GM12878 (cell line): ENCODE measurements around the gene MED10. TPM values are rescaled to one million over a fixed set of nuclear protein-coding genes. Genes with fewer than 3 reads are reported as not detected.

Source experiments
- ATAC-seq: fragments of 200-7000 bp; cut with Tn5 transposase; 3 replicates; pipeline ENCODE4 v1.9.1; 2020; ENCODE audit warnings: mild to moderate bottlenecking, moderate library complexity
- BruUV-seq: library from RNA; stranded (reverse); fragments of 400-500 nt; replicated peaks from 2 replicates; lab custom pipeline; 2021; lab: Mats Ljungman, UMichigan
- CTCF ChIA-PET: fragments of 300-600 bp; sonication (Branson Sonifier 250); formaldehyde crosslinking; extraction: SDS; loops from one replicate; lab custom pipeline; 2021; ENCODE audit warnings: inconsistent platforms; lab: Yijun Ruan, JAX
- POLR2A ChIA-PET: fragments of 350-600 bp; formaldehyde crosslinking; extraction: SDS; loops from one replicate; lab custom pipeline; 2021; ENCODE audit warnings: inconsistent platforms; lab: Charles Lee
- RAD21 ChIA-PET: fragments of 300-600 bp; sonication (Branson Sonifier 250); formaldehyde crosslinking; loops from one replicate; lab custom pipeline; 2023; ENCODE audit warnings: antibody characterized with exemption; ENCODE audit not compliant: unreplicated experiment; lab: Charles Lee
- SMC1A ChIA-PET: fragments of 300-600 bp; sonication (Branson Sonifier 250); formaldehyde crosslinking; loops from one replicate; lab custom pipeline; 2023; ENCODE audit not compliant: unreplicated experiment, uncharacterized antibody; lab: Charles Lee
- DNase-seq: peaks from one replicate; pipeline ENCODE4 v3.0.0-alpha.2; 2011; ENCODE audit warnings: low read depth, low spot score
- FAIRE-seq: peaks from 3 replicates; lab custom pipeline; 2011; peaks lifted over from hg19 to GRCh38; lab: Jason Lieb, UNC
- H2AFZ ChIP-seq: 2 replicates; pipeline ENCODE4 v1.6.0; 2011; ENCODE audit warnings: low read depth, low read length, control low read depth; ENCODE audit not compliant: control insufficient read depth
- H3K27ac ChIP-seq: 2 replicates; pipeline ENCODE4 v1.5.1; 2011; ENCODE audit warnings: control low read depth; ENCODE audit not compliant: control insufficient read depth, insufficient read depth
- H3K27me3 ChIP-seq, 2 experiments: replicated peaks in 1 of 2; 2 replicates each; pipeline versions ENCODE4 v1.6.0 to v1.6.1; 2011; ENCODE audit warnings: low read length in 1 of 2; ENCODE audit not compliant: control insufficient read depth in 2 of 2, insufficient read depth in 2 of 2
- H3K36me3 ChIP-seq, 2 experiments: 2 replicates each; pipeline ENCODE4 v1.5.1; 2011; ENCODE audit warnings: low read length in 1 of 2; ENCODE audit not compliant: control insufficient read depth in 2 of 2, insufficient read depth in 2 of 2
- H3K4me1 ChIP-seq: 2 replicates; pipeline ENCODE4 v1.6.1; 2011; ENCODE audit warnings: mild to moderate bottlenecking, low read length, moderate library complexity, mixed read lengths; ENCODE audit not compliant: control insufficient read depth, insufficient read depth
- H3K4me2 ChIP-seq: 2 replicates; pipeline ENCODE4 v1.6.0; 2011; ENCODE audit warnings: control low read depth; ENCODE audit not compliant: control insufficient read depth, insufficient read depth
- H3K4me3 ChIP-seq: fragments of 200-600 bp; sonication (generic); 2 replicates; pipeline ENCODE4 v1.5.1; 2016
- H3K79me2 ChIP-seq: 2 replicates; pipeline ENCODE4 v1.6.0; 2011; ENCODE audit warnings: low read length; ENCODE audit not compliant: control insufficient read depth, insufficient read depth
- H3K9ac ChIP-seq: 2 replicates; pipeline ENCODE4 v1.8.0; 2011; ENCODE audit warnings: low read length, control low read depth, mixed read lengths; ENCODE audit not compliant: control insufficient read depth, insufficient read depth
- H3K9me3 ChIP-seq: replicated peaks from 3 replicates; pipeline ENCODE4 v1.5.1; 2011; ENCODE audit warnings: mild to moderate bottlenecking, low read length; ENCODE audit not compliant: control insufficient read depth, insufficient read depth
- H4K20me1 ChIP-seq: 2 replicates; pipeline ENCODE4 v1.6.0; 2011; ENCODE audit not compliant: control insufficient read depth, insufficient read depth
- CREB1 ChIP-seq: IDR thresholded peaks from 2 replicates; pipeline ENCODE4 v1.6.1; 2012; ENCODE audit warnings: low read depth, mild to moderate bottlenecking, inconsistent platforms
- EZH2 ChIP-seq: IDR thresholded peaks from 2 replicates; pipeline ENCODE4 v1.6.1; 2012; ENCODE audit warnings: low read depth, mild to moderate bottlenecking, control low read depth, inconsistent platforms, low read length, borderline replicate concordance; ENCODE audit not compliant: control insufficient read depth
- GABPA ChIP-seq: IDR thresholded peaks from 2 replicates; pipeline ENCODE4 v1.6.1; 2014; ENCODE audit warnings: antibody characterized with exemption, low read depth, mild to moderate bottlenecking, inconsistent platforms
- IKZF2 ChIP-seq, 2 experiments: fragments of 450-650 bp; IDR thresholded peaks; 2 replicates each; pipeline ENCODE4 v1.6.1; 2017; ENCODE audit warnings: mild to moderate bottlenecking in 2 of 2, moderate library complexity in 2 of 2
- IRF4 ChIP-seq: IDR thresholded peaks from 2 replicates; pipeline ENCODE4 v1.6.1; 2011; ENCODE audit warnings: low read depth, low read length
- MEF2A ChIP-seq: IDR thresholded peaks from 2 replicates; pipeline ENCODE4 v1.6.1; 2011; ENCODE audit warnings: low read depth, mild to moderate bottlenecking, low read length, moderate library complexity; ENCODE audit not compliant: insufficient read depth
- POLR2A ChIP-seq: IDR thresholded peaks from 2 replicates; pipeline ENCODE4 v1.6.1; 2011; ENCODE audit warnings: low read depth, mild to moderate bottlenecking, low read length
- RBBP5 ChIP-seq: fragments of 200-600 bp; sonication (generic); conservative IDR thresholded peaks from 2 replicates; pipeline ENCODE4 v1.6.1; 2016
- SRF ChIP-seq, 2 experiments: IDR thresholded peaks; 2 replicates each; pipeline ENCODE4 v1.6.1; 2011; ENCODE audit warnings: low read depth in 2 of 2, low read length in 2 of 2, mild to moderate bottlenecking in 1 of 2, moderate library complexity in 1 of 2
- ZBED1 ChIP-seq: IDR thresholded peaks from 2 replicates; pipeline ENCODE4 v1.6.1; 2016; ENCODE audit warnings: borderline replicate concordance
- ZBTB4 ChIP-seq: fragments of 450-650 bp; formaldehyde crosslinking; IDR thresholded peaks from 2 replicates; pipeline ENCODE4 v1.4.0; 2022; ENCODE audit warnings: mild to moderate bottlenecking, moderate library complexity
- ZNF274 ChIP-seq: IDR thresholded peaks from one replicate; pipeline ENCODE4 v1.8.0; 2011; ENCODE audit not compliant: insufficient read length, insufficient read depth
- WGBS: methylation state at CpG from one replicate; pipeline ENCODE4 v1.1.6; 2016; ENCODE audit warnings: low lambda C conversion rate; ENCODE audit not compliant: insufficient replicate concordance, insufficient coverage; ENCODE audit errors: missing lambda C conversion rate; 5-methylcytosine and 5-hydroxymethylcytosine counted together
- in situ Hi-C: fragments of 300-500 bp; cut with MboI; formaldehyde crosslinking; loops from 9 replicates; pipeline ENCODE4 v1.14.3; 2018; ENCODE audit warnings: mixed read lengths
- intact Hi-C: fragments of 100-400 bp; cut with micrococcal nuclease; formaldehyde crosslinking; loops from one replicate; pipeline ENCODE4 v1.14.2; 2022; ENCODE audit not compliant: unreplicated experiment
- polyA plus RNA-seq, 11 experiments: library from polyadenylated mRNA; depleted of rRNA in 4 of 11; unstranded in 6 of 11; stranded (reverse) in 5 of 11; fragments of >200 nt; fragmentation: Nextera tagmentation in 4 of 11; fragmentation: Illumina TruSeq in 1 of 11; extraction: Ambion mirVana in 4 of 11; extraction: Trizol in 1 of 11; gene quantifications; 1 replicate in 1 of 11; 2 replicates in 10 of 11; pipeline versions ENCODE4 v1.2.1 to v1.2.3, GENCODE V29; 2011 to 2016; ENCODE audit warnings: inconsistent platforms in 2 of 11, missing spikeins in 2 of 11, low read depth in 1 of 11
- total RNA-seq, 4 experiments: library from RNA; depleted of rRNA in 3 of 4; stranded (reverse); fragments of >200 nt in 3 of 4; fragmentation: Illumina TruSeq in 1 of 4; extraction: Trizol in 1 of 4; gene quantifications; 2 replicates each; pipeline versions ENCODE4 v1.2.1 to v1.2.3, GENCODE V29; 2013 to 2021
- TF ChIP-seq, protein P1 (sequence below): IDR thresholded peaks from 2 replicates; pipeline ENCODE4 v1.6.1; 2011; ENCODE audit warnings: borderline replicate concordance, low read depth, mild to moderate bottlenecking, moderate library complexity, low read length; ENCODE audit not compliant: insufficient read depth, poor library complexity, severe bottlenecking
- TF ChIP-seq, protein P2 (sequence below): IDR thresholded peaks from 2 replicates; pipeline ENCODE4 v1.6.1; 2011; ENCODE audit warnings: low read depth, mild to moderate bottlenecking, low read length, moderate library complexity, borderline replicate concordance; ENCODE audit errors: extremely low read depth
- TF ChIP-seq, protein P3 (sequence below): fragments of 450-650 bp; IDR thresholded peaks from 2 replicates; pipeline ENCODE4 v1.6.1; 2017; ENCODE audit warnings: mild to moderate bottlenecking, low read depth, inconsistent platforms; ENCODE audit not compliant: poor library complexity, severe bottlenecking

Gene MED10
- total and polyA plus RNA-seq, 10 of the 15 experiments (the other 5 are each of a cell fraction or from before 2014, with no cell fraction given): 21.2 to 111 (median 46.6) TPM

DNA sequence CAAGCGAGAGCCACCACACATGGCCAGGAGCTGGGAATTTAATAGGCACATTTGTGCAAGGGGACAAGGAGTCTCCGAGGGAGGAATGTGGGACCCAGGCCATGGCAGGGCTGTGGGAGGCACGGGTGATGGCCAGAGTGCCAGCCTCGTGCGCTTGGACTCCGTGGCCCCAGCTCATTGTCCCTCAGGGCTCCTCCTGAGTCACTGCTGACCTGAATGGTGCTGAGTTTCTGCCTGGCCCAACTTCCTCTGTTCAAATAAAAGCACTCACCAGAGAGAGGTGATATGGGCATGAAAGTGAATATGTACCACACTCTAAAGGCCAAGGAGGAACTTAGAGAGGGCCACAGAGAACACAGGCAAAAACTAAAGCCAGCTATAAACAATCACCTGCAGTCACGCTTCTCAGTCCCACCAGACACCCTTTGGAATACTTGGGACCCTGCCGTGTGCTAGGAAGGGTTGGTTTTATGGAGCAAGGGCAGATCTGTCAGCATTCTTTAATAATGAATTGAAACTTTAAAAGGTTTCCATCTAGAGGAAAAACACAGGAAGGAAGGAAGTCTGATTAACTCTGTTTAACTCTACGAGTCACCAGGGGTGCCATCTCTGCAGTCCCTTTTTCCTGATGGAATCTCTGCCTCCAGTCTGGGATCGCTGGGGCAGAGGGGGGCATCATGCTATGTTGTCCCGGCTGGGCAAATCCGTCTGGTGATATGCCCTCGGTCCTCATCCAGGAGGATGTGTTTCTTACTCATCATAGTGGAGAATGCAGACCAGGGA lies 45.2 kb upstream of the MED10 start (continued):
- no peak for TF ChIP-seq IRF4
- TF ChIP-seq, protein P1, sequence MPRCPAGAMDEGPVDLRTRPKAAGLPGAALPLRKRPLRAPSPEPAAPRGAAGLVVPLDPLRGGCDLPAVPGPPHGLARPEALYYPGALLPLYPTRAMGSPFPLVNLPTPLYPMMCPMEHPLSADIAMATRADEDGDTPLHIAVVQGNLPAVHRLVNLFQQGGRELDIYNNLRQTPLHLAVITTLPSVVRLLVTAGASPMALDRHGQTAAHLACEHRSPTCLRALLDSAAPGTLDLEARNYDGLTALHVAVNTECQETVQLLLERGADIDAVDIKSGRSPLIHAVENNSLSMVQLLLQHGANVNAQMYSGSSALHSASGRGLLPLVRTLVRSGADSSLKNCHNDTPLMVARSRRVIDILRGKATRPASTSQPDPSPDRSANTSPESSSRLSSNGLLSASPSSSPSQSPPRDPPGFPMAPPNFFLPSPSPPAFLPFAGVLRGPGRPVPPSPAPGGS: no peak

DNA sequence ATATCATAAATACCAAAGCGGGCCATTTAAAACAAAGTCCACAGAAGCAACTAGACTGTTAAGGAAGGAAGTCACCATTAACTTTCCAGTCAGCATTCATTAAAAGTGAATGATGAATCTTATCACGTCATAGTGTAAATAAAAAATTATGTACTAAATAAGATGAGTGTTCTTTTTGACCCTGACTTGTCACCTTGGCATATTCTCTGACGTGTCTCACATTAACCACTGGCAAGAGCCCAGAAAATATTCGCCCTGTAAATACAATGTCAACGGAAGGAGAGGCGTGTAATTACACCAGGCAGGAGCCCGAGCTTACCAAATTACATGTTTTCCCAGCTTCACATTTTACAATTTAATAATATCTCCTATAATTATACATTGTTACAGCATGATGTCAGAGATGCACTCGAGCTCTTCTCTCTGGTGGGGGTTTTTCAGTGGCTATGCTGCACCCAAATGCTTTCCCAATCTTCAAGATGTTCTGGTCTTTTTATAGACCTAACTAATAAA lies 41.0 kb upstream of the MED10 start:
- in situ Hi-C loops: no loop called here
- RAD21 ChIA-PET: no interaction called here
- ATAC-seq: no peak
- Histone ChIP-seq H3K79me2 (no peaks in the 10 kb centered on the region), H3K9me3 (no peaks in the 10 kb centered on the region), H4K20me1 (no peaks in the 10 kb centered on the region), H3K36me3 (no peaks in the 10 kb centered on the region), H3K9ac (no peak overlapping the region), H2AFZ (no peak overlapping the region), H3K27me3 (no peaks in the 10 kb centered on the region), H3K4me2 (no peak overlapping the region), H3K4me1 (no peaks in the 10 kb centered on the region), H3K27ac (no peak overlapping the region), H3K4me3 (no peak overlapping the region)
- WGBS: 36% methylated on average over 8 of the region's 8 CpGs
- POLR2A ChIA-PET: no interaction called here
- no peak for DNase-seq
- intact Hi-C loops: no loop called here
- SMC1A ChIA-PET: no interaction called here
- no TSS peak for BruUV-seq
- no peak for FAIRE-seq
- CTCF ChIA-PET: interaction anchor here (1.3 to 2.6 kb wide), 2 partner anchors 10 to 16 kb away, joined by 3 to 6 read pairs; no protein-coding TSS in a partner anchor
- TF ChIP-seq IKZF2 (IDR thresholded peaks at IDR 0.05): no peak
- TF ChIP-seq ZBED1: no peak
- no peak for TF ChIP-seq CREB1
- no peak for TF ChIP-seq POLR2A
- TF ChIP-seq ZBTB4 (CRISPR knock-in tag): no peak
- TF ChIP-seq RBBP5: no peak
- TF ChIP-seq, protein P2, sequence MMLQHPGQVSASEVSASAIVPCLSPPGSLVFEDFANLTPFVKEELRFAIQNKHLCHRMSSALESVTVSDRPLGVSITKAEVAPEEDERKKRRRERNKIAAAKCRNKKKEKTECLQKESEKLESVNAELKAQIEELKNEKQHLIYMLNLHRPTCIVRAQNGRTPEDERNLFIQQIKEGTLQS: no peak
- TF ChIP-seq, protein P3, sequence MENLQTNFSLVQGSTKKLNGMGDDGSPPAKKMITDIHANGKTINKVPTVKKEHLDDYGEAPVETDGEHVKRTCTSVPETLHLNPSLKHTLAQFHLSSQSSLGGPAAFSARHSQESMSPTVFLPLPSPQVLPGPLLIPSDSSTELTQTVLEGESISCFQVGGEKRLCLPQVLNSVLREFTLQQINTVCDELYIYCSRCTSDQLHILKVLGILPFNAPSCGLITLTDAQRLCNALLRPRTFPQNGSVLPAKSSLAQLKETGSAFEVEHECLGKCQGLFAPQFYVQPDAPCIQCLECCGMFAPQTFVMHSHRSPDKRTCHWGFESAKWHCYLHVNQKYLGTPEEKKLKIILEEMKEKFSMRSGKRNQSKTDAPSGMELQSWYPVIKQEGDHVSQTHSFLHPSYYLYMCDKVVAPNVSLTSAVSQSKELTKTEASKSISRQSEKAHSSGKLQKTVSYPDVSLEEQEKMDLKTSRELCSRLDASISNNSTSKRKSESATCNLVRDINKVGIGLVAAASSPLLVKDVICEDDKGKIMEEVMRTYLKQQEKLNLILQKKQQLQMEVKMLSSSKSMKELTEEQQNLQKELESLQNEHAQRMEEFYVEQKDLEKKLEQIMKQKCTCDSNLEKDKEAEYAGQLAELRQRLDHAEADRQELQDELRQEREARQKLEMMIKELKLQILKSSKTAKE: no peak
- no peak for TF ChIP-seq MEF2A
- no peak for TF ChIP-seq ZNF274
- TF ChIP-seq GABPA: no peak
- no peak for TF ChIP-seq SRF (IDR thresholded peaks at IDR 0.05; ENCODE audit: low read depth in 2 of 2, low read length in 2 of 2)
- TF ChIP-seq EZH2: no peak
